ENCODE measurements around the gene TDRD12. TPM values are rescaled to one million over a fixed set of nuclear protein-coding genes. Genes with fewer than 3 reads are reported as not detected.

TDRD12 gene
- total and polyA plus RNA-seq, 2 of the 13 experiments (the other 11 are each of a cell fraction or from before 2014, with no cell fraction given): 0.03 to 0.40 TPM

GRCh38 chr19:32870981-32871451 lies 151.4 kb downstream of the TDRD12 start (continued):
- no peak for TF ChIP-seq RXRA (CRISPR knock-in tag; IDR thresholded peaks at IDR 0.05)
- TF ChIP-seq ZNF281 (CRISPR knock-in tag; IDR thresholded peaks at IDR 0.05; ENCODE audit: borderline replicate concordance): no peak
- TF ChIP-seq NFKBIZ (CRISPR knock-in tag; IDR thresholded peaks at IDR 0.05): no peak
- TF ChIP-seq ETV6 (CRISPR knock-in tag; conservative IDR thresholded peaks at IDR 0.05): no peak
- no peak for TF ChIP-seq ZNF572 (CRISPR knock-in tag; IDR thresholded peaks at IDR 0.05)
- no peak for TF ChIP-seq ZNF124 (CRISPR knock-in tag; IDR thresholded peaks at IDR 0.05)
- TF ChIP-seq IKZF5 (CRISPR knock-in tag; IDR thresholded peaks at IDR 0.05): no peak
- no peak for TF ChIP-seq ETS1 (CRISPR knock-in tag; IDR thresholded peaks at IDR 0.05)
- TF ChIP-seq HNRNPH1 (optimal IDR thresholded peaks at IDR 0.05; ENCODE audit: low read depth, low read length): no peak
- no peak for TF ChIP-seq TCF7L2 (IDR thresholded peaks at IDR 0.05; ENCODE audit: low read depth, low read length)
- no peak for TF ChIP-seq REL (CRISPR knock-in tag; conservative IDR thresholded peaks at IDR 0.05)
- no peak for TF ChIP-seq MLXIP (CRISPR knock-in tag; IDR thresholded peaks at IDR 0.05; ENCODE audit: borderline replicate concordance)
- 0 out of 2 replicates have a peak, but pooled peaks have one; percentile 31 for TF ChIP-seq ZNF691 (CRISPR knock-in tag; IDR thresholded peaks at IDR 0.05; ENCODE audit: borderline replicate concordance, low read depth)
- no peak for TF ChIP-seq SMARCC2 (IDR thresholded peaks at IDR 0.05)
- no peak for TF ChIP-seq SIN3B (IDR thresholded peaks at IDR 0.05; ENCODE audit: low read length)
- no peak for TF ChIP-seq LRRFIP1 (CRISPR knock-in tag; conservative IDR thresholded peaks at IDR 0.05)
- TF ChIP-seq POGZ (CRISPR knock-in tag; IDR thresholded peaks at IDR 0.05): no peak
- no peak for TF ChIP-seq DNMT3B (CRISPR knock-in tag; conservative IDR thresholded peaks at IDR 0.05)
- TF ChIP-seq ZNF768 (CRISPR knock-in tag; IDR thresholded peaks at IDR 0.05): peak; percentile 46; the same call in 1 of the 2 replicates
- peak; percentile 10; the same call in 1 of the 2 replicates for TF ChIP-seq SMC3 (IDR thresholded peaks at IDR 0.05; ENCODE audit: low read length)

All from HepG2 (cell line).